HepG2 (cell line): ENCODE data around the gene MNX1. TPM values are rescaled to one million over a fixed set of nuclear protein-coding genes. Genes with fewer than 3 reads are reported as not detected.

ENCODE experiments used
- ELF4 ChIP-seq: sonication (generic); formaldehyde crosslinking; IDR thresholded peaks from 2 replicates; pipeline ENCODE4 v1.5.0; 2020; ENCODE audit warnings: missing genetic modification reagents, mild to moderate bottlenecking, moderate library complexity, borderline replicate concordance
- ERF ChIP-seq: IDR thresholded peaks from 2 replicates; pipeline ENCODE4 v1.6.1; 2018; ENCODE audit warnings: missing biosample characterization, missing genetic modification reagents
- IRF2 ChIP-seq: IDR thresholded peaks from 2 replicates; pipeline ENCODE4 v1.6.1; 2018; ENCODE audit warnings: missing genetic modification reagents, missing compliant biosample characterization
- MBD4 ChIP-seq: IDR thresholded peaks from 2 replicates; pipeline ENCODE4 v1.6.1; 2012; ENCODE audit warnings: low read length, inconsistent platforms, borderline replicate concordance
- NONO ChIP-seq, 2 experiments: fragments of 450-650 bp in 1 of 2; sonication (generic) in 1 of 2; formaldehyde crosslinking in 1 of 2; IDR thresholded peaks in 1 of 2; conservative IDR thresholded peaks in 1 of 2; 2 replicates each; pipeline versions ENCODE4 v1.6.1 to v1.8.0; 2017 to 2022; ENCODE audit warnings: mild to moderate bottlenecking in 1 of 2, missing genetic modification reagents in 1 of 2, moderate library complexity in 1 of 2
- POLR2G ChIP-seq: fragments of 200-400 bp; formaldehyde crosslinking; IDR thresholded peaks from 2 replicates; pipeline ENCODE4 v1.6.1; 2018; ENCODE audit warnings: mild to moderate bottlenecking, low read depth, low read length, moderate library complexity
- RARA ChIP-seq: IDR thresholded peaks from 2 replicates; pipeline ENCODE4 v1.6.1; 2016; ENCODE audit warnings: missing genetic modification reagents, missing compliant biosample characterization
- RFXAP ChIP-seq: sonication (generic); formaldehyde crosslinking; IDR thresholded peaks from 2 replicates; pipeline ENCODE4 v1.4.0; 2020; ENCODE audit warnings: missing genetic modification reagents, borderline replicate concordance
- SRSF1 ChIP-seq: fragments of 200-400 bp; formaldehyde crosslinking; optimal IDR thresholded peaks from 2 replicates; pipeline ENCODE3; 2017; ENCODE audit warnings: mild to moderate bottlenecking, low read depth, low read length, moderate library complexity
- SRSF9 ChIP-seq: fragments of 200-400 bp; formaldehyde crosslinking; IDR thresholded peaks from 2 replicates; pipeline ENCODE4 v1.6.1; 2018; ENCODE audit warnings: borderline replicate concordance, mild to moderate bottlenecking, low read depth, low read length; ENCODE audit not compliant: insufficient read depth, poor library complexity, severe bottlenecking
- TGIF2 ChIP-seq: IDR thresholded peaks from 2 replicates; pipeline ENCODE4 v1.6.1; 2016; ENCODE audit warnings: control low read depth, missing compliant biosample characterization
- ZNF230 ChIP-seq: sonication (generic); formaldehyde crosslinking; IDR thresholded peaks from 2 replicates; pipeline ENCODE4 v1.4.0; 2020; ENCODE audit warnings: mild to moderate bottlenecking, missing genetic modification reagents
- ZNF274 ChIP-seq: sonication (generic); formaldehyde crosslinking; IDR thresholded peaks from 2 replicates; pipeline ENCODE4 v1.5.1; 2020; ENCODE audit warnings: mild to moderate bottlenecking, missing genetic modification reagents
- ZNF431 ChIP-seq: sonication (generic); formaldehyde crosslinking; IDR thresholded peaks from 2 replicates; pipeline ENCODE4 v1.9.0; 2022; ENCODE audit warnings: missing genetic modification reagents, low read depth, mild to moderate bottlenecking, borderline replicate concordance
- ZNF451 ChIP-seq: sonication (generic); formaldehyde crosslinking; IDR thresholded peaks from 2 replicates; pipeline ENCODE4 v1.5.0; 2020; ENCODE audit warnings: mild to moderate bottlenecking, missing genetic modification reagents
- ZNF766 ChIP-seq: sonication (generic); formaldehyde crosslinking; IDR thresholded peaks from 2 replicates; pipeline ENCODE4 v1.5.0; 2020; ENCODE audit warnings: missing genetic modification reagents, borderline replicate concordance
- ZNF768 ChIP-seq: sonication (generic); formaldehyde crosslinking; IDR thresholded peaks from 2 replicates; pipeline ENCODE4 v1.4.0; 2020; ENCODE audit warnings: missing genetic modification reagents
- polyA plus RNA-seq, 8 experiments: library from polyadenylated mRNA; depleted of rRNA in 3 of 8; stranded (reverse) in 7 of 8; unstranded in 1 of 8; fragments of >200 nt; fragmentation: Illumina TruSeq in 4 of 8; extraction: Trizol in 4 of 8; gene quantifications; 2 replicates each; pipeline versions ENCODE4 v1.2.1 to v1.2.3, GENCODE V29; 2011 to 2016; ENCODE audit warnings: low read depth in 4 of 8, missing spikeins in 1 of 8, mixed read lengths in 1 of 8; ENCODE audit not compliant: insufficient read depth in 1 of 8
- total RNA-seq, 5 experiments: library from RNA; depleted of rRNA; stranded (reverse); fragments of >200 nt; fragmentation: Illumina TruSeq; extraction: Trizol; gene quantifications; 2 replicates each; pipeline ENCODE4 v1.2.3, GENCODE V29; 2016; ENCODE audit warnings: low read depth in 1 of 5
- TF ChIP-seq, protein P1 (sequence below): sonication (generic); formaldehyde crosslinking; IDR thresholded peaks from 2 replicates; pipeline ENCODE4 v1.5.0; 2020; ENCODE audit warnings: missing genetic modification reagents
- TF ChIP-seq, protein P2 (sequence below): sonication (generic); formaldehyde crosslinking; IDR thresholded peaks from 2 replicates; pipeline ENCODE4 v1.4.0; 2020; ENCODE audit warnings: missing genetic modification reagents, borderline replicate concordance
- TF ChIP-seq, protein P3 (sequence below): sonication (generic); formaldehyde crosslinking; IDR thresholded peaks from 2 replicates; pipeline ENCODE4 v1.8.1; 2023; ENCODE audit warnings: mild to moderate bottlenecking, inconsistent platforms, moderate library complexity, missing genetic modification reagents, borderline replicate concordance
- TF ChIP-seq, protein P4 (sequence below): sonication (generic); formaldehyde crosslinking; IDR thresholded peaks from 2 replicates; pipeline ENCODE4 v1.5.1; 2020; ENCODE audit warnings: missing genetic modification reagents, mild to moderate bottlenecking, borderline replicate concordance

MNX1 gene
- total and polyA plus RNA-seq, 2 of the 13 experiments (the other 11 are each of a cell fraction or from before 2014, with no cell fraction given), result 0.94 to 6.1 TPM

DNA sequence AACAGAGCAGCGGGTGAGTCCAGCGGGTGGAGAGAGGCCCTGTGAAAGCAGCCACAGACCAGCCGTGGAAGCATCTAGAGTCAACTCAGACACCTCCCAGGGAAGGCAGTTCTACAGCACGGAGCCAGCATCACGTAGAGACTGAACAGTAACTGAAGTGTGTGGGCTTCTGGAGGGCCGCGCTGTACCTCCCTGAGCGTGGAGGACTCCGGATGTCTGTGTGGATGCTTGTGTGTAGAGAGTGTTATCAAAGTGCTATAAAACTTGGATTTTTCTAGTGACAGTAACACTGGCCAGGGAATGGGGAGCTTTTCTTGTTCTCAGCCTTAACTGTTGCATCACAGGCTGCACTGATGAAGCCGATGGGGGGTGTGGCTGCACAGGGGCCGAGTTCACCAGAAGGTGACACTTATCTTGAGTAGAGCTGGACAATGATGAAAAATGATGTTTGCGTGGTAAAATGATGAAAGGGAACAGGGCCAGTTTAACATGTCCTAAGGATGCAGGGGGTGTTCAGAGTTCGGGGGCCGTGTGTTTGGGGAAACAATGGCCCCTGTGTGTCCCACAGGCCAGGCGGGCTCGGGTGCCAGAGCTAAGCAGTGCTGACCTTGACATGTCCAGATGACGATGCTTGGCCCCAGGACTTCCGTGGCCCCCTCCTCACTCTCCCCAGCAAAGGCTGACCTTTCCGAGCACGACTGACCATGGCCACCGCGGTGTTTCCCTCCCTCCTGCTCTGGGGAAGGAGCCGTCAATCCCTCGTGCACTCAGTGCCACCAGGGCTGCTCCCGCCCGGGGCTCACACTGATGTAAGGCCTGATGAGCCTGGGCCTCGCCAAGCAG lies 21.9 kb downstream of the MNX1 start (continued):
- TF ChIP-seq, protein P1, sequence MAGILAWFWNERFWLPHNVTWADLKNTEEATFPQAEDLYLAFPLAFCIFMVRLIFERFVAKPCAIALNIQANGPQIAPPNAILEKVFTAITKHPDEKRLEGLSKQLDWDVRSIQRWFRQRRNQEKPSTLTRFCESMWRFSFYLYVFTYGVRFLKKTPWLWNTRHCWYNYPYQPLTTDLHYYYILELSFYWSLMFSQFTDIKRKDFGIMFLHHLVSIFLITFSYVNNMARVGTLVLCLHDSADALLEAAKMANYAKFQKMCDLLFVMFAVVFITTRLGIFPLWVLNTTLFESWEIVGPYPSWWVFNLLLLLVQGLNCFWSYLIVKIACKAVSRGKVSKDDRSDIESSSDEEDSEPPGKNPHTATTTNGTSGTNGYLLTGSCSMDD (CRISPR knock-in tag), result no peak
- TF ChIP-seq MBD4 (no peak), IRF2 (CRISPR knock-in tag) (peak; percentile 39; the same call in 1 of the 2 replicates), ZNF431 (CRISPR knock-in tag) (no peak), RARA (CRISPR knock-in tag) (peak; percentile 94), ZNF230 (no peak), POLR2G (no peak), ZNF451 (CRISPR knock-in tag) (no peak), SRSF1 (no peak), RFXAP (CRISPR knock-in tag) (peak; percentile 16; the same call in 1 of the 2 replicates), ERF (CRISPR knock-in tag) (0 out of 2 replicates have a peak, but pooled peaks have one; percentile 50), ZNF768 (CRISPR knock-in tag) (no peak; the same call in 1 of the 2 replicates), SRSF9 (no peak), ZNF274 (0 out of 2 replicates have a peak, but pooled peaks have one; percentile 30), ZNF766 (CRISPR knock-in tag) (no peak), NONO (IDR thresholded peaks at IDR 0.05) (no peak), NONO (CRISPR knock-in tag; conservative IDR thresholded peaks at IDR 0.05) (peak; percentile 92), TGIF2 (CRISPR knock-in tag) (peak; percentile 49), ELF4 (CRISPR knock-in tag) (no peak)
- TF ChIP-seq, protein P2, sequence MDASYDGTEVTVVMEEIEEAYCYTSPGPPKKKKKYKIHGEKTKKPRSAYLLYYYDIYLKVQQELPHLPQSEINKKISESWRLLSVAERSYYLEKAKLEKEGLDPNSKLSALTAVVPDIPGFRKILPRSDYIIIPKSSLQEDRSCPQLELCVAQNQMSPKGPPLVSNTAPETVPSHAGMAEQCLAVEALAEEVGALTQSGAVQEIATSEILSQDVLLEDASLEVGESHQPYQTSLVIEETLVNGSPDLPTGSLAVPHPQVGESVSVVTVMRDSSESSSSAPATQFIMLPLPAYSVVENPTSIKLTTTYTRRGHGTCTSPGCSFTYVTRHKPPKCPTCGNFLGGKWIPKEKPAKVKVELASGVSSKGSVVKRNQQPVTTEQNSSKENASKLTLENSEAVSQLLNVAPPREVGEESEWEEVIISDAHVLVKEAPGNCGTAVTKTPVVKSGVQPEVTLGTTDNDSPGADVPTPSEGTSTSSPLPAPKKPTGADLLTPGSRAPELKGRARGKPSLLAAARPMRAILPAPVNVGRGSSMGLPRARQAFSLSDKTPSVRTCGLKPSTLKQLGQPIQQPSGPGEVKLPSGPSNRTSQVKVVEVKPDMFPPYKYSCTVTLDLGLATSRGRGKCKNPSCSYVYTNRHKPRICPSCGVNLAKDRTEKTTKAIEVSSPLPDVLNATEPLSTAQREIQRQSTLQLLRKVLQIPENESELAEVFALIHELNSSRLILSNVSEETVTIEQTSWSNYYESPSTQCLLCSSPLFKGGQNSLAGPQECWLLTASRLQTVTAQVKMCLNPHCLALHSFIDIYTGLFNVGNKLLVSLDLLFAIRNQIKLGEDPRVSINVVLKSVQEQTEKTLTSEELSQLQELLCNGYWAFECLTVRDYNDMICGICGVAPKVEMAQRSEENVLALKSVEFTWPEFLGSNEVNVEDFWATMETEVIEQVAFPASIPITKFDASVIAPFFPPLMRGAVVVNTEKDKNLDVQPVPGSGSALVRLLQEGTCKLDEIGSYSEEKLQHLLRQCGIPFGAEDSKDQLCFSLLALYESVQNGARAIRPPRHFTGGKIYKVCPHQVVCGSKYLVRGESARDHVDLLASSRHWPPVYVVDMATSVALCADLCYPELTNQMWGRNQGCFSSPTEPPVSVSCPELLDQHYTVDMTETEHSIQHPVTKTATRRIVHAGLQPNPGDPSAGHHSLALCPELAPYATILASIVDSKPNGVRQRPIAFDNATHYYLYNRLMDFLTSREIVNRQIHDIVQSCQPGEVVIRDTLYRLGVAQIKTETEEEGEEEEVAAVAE (CRISPR knock-in tag), result 0 out of 2 replicates have a peak, but pooled peaks have one; percentile 39
- TF ChIP-seq, protein P3, sequence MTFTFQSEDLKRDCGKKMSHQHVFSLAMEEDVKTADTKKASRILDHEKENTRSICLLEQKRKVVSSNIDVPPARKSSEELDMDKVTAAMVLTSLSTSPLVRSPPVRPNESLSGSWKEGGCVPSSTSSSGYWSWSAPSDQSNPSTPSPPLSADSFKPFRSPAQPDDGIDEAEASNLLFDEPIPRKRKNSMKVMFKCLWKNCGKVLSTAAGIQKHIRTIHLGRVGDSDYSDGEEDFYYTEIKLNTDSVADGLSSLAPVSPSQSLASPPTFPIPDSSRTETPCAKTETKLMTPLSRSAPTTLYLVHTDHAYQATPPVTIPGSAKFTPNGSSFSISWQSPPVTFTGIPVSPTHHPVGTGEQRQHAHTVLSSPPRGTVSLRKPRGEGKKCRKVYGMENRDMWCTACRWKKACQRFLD (CRISPR knock-in tag), result no peak
- TF ChIP-seq, protein P4, sequence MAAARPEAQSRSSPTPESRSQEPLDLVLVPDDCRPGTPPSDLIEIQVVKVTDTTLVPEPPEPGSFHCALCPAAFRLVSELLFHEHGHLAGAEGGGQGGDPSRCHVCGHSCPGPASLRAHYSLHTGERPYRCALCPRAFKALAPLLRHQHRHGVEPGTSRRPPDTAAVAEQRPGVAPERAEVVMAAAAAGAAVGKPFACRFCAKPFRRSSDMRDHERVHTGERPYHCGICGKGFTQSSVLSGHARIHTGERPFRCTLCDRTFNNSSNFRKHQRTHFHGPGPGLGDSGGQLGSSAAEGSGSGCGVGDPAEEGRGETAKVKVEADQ (CRISPR knock-in tag), result no peak
